NCI-H1417 (cell line): ENCODE data around the gene LRRC17.
"Not testable (repeated sequence)": the region's sequence is repeated elsewhere in the genome, so short reads cannot be mapped to it uniquely, and the experiment has no call there.

Source experiments
- DNase-seq, 3 experiments: peaks; one replicate each; lab custom pipeline; 2025; lab: John Stamatoyannopoulos, UW

LRRC17 gene

DNA sequence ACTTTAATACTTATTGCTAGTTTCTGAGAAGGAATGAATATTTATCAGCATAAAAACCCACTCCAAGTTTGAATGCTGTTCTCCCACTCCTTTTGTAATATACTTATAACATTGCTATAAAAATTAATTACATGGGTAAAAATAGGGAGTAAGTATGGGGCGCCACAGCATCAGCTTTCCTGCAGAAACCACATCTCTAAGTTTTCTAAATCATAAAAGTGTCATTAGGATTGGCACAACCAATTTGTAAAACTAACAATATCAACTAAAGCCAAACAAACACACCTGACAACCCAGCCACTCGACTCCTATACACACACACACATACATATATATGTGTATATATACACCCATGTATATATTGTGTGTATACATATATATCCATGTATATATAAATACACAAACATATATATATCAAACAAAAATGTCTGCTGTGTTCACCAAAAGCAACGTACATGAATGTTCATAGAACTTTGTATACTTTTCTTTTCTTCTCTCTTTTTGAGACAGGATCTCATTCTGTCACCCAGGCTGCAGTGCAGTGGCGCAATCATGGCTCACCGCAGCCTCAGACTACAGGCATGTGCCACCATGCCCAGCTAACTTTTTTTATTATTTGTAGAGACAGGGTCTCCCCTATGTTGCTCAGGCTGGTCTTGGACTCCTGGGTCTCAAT, 14.8 kb upstream of the LRRC17 start:
- DNase-seq, result peak in 1 of 3 experiments; percentile 39

DNA sequence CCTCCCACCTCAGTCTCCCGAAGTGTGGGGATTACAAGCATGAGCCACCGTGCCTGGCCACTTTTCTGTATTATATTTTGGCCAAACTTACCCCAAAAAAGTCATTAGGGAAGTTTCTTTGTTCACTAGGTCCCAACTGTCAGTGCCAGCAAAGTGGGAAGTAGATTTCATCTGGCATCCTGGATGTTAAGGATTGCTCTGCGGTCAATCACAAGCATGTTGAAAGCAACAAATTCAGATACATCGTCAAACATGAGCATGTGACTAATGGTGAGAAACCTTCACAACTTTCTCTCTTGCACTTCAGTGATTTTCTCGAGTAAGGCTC, 14.3 kb upstream of the LRRC17 start:
- no peak for DNase-seq

DNA sequence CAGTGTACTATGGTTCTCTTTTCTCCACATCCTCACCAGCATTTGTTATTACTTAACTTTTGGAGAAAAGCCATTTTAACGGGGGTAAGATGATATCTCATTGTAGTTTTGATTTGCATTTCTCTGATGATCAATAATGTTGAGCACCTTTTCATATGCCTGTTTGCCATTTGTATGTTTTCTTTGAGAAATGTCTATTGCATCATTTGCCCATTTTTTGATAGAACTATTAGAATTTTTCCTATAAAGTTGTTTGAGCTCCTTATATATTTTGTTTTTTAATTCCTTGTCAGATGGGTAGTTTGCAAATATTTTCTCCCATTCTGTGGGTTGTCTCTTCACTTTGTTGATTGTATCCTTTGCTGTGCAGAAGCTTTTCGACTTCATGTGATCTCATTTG, 10.7 kb upstream of the LRRC17 start:
- DNase-seq, result not testable (repeated sequence)

DNA sequence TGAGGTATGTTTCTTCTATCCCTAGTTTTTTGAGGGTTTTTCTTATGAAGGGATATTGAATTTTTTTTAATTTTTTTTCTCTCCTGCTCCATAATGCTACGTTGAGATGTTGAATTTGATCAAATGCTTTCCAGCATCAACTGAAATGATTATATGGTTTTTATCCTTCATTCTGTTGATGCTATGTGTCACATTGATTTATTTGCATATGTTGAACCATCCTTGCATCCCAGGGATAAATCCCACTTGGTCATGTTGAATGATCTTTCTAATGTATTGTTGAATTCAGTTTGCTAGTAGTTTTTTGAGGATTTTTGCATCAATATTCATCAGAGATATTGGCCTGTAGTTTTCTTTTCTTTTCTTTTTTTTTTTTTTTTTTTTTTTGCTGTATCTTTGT, 9.2 kb upstream of the LRRC17 start:
- not testable (repeated sequence) for DNase-seq

DNA sequence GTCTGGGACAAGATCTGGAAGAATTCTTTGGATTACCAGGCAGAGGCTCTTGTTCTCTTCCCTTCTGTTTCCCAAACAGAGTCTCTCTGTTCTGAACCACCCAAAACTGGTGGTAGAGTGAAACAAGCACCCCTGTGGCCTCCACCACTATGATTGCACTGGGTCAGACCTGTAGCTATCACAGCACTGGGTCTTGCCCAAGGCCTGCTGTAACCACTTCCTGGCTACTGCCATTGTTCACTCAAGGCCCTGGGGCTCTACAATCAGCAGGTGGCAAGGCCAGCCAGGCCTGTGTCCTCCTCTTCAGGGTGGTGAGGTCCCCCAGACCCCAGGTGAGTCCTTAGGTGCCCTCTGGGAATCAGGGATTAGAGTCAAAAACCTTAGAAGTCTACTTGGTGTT, 4.1 kb upstream of the LRRC17 start:
- no peak for DNase-seq

DNA sequence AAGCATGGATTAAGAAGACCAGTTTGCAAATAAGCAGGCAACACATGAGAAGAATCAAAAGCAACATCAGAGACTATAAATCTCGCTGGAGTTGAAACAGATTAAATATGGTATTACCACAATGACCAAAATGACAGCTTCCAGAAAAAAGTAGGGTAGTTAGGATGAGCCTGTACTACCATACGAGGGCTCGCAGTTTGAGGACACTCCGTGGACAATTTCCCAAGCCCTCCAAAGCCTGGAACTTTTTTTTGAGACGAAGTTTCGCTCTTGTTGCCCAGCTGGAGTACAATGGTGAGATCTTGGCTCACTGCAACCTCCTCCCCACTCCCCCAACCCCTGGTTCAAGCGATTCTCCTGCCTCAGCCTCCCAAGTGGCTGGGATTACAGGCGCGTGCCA, 1.0 kb downstream of the LRRC17 start:
- no peak for DNase-seq

DNA sequence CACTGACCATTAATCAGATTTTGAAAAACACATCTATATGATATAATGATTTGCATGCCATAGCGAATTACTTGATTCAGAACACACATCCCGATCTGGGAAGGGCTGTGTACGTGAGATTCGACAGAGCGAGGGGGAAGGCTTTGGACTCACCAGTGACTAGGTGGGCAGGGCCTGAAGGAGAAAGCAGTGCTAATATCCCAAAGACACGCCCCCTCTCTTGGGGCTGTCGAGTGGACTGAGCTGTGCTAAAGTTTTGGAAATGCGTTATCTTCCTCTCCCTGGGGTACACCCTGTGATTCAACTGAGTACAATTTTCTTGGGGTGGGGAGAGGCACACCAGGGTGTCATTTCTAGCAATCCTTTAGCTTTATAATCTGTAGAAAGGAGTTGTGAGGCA, 1.8 kb downstream of the LRRC17 start:
- DNase-seq, result no peak

DNA sequence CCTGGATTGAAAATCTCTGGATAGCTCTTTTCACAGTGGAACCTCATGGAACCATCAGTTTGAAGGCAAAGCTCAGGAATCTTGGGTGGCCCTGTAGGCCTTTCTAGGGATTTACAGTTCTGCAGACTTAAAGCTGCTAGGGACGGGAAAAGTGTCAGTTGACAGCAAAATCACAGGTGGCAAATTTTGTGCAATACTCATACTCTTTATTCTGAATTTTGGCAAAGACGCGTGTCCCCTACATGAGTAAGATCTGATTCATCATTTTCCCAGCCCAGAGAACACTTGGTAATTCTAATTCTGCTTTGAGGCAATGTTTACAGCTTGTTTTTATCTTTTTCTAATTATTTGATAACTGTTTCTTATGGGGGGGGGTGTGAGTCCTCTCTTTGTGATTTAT, 3.6 kb downstream of the LRRC17 start:
- no peak for DNase-seq

DNA sequence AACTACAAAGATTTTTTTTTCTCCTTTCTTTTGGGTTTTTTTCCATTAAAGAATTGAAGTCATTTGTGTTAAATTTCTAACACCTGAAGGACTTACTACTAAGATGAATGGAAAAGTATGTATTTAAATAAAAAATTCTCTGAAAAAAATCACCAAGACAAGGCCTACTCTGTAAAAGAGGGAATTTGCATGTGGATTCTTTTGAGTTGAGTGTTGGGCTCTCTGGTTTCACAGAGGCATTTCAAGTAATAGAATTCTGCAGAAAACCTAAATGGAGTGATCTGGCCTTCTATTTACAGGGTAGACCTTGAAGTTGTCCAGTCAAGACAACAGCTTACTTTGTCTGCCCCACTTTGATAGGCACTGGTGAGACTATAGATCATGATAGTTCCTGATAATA, 4.1 kb downstream of the LRRC17 start:
- DNase-seq, result no peak

DNA sequence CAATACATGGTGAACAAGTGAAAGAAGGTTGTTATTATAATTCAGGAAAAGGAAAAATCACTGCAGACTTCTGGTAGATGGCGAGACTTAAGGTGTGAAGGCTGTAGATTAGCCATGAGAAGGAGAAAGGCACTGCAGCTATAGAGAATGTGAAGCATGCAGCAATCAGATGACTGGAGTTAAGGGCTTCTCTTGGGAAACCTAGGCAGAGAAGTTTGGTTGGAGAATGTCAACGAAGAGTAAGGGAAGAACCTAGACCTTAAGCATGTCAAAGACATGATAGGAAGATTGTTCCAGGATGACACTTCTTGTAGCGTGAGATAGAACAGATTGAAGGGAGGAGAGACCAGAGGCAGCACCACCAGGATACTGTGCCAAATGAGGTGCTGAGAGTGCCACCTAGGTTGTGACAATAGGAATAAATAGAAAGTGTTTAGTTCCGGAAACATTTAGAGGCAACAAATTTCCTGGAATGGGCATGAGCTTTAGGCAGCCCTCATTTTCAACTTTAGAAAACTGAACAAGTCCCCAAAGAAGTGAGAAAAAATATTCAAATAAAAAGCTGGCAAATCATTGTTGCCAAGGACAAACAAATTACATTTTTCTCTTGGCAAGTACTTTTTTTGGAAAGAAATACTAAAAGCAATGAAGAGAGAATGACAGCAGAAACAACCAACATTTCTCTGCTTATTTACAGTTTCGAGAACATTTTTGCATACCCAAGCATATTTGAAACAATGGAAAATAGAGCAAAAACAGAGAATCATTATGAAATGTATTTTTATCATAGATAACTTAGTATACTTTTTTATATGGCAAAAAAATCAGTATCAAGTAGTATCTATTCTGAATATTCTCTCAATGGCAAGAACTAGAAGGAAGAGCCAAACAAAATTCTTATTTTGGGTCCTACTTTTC, 4.9 kb downstream of the LRRC17 start:
- no peak for DNase-seq

DNA sequence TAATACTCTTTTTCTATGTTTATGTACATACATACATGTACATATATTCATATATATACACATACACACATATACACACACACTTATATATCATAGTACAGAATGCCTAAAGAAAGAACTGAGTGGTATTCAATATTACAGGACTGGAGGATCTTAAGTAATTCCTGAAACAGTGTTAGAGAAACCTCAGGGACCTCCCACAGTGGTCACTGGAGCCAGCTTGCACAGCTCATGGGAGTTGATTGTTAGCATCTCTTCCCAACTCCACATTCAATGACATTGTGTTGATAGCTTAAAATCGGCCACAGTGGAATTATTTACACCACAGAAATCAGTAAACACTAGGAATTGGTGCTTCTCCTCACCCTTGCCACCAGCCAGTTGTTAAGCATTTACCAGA, 6.0 kb downstream of the LRRC17 start:
- no peak for DNase-seq

DNA sequence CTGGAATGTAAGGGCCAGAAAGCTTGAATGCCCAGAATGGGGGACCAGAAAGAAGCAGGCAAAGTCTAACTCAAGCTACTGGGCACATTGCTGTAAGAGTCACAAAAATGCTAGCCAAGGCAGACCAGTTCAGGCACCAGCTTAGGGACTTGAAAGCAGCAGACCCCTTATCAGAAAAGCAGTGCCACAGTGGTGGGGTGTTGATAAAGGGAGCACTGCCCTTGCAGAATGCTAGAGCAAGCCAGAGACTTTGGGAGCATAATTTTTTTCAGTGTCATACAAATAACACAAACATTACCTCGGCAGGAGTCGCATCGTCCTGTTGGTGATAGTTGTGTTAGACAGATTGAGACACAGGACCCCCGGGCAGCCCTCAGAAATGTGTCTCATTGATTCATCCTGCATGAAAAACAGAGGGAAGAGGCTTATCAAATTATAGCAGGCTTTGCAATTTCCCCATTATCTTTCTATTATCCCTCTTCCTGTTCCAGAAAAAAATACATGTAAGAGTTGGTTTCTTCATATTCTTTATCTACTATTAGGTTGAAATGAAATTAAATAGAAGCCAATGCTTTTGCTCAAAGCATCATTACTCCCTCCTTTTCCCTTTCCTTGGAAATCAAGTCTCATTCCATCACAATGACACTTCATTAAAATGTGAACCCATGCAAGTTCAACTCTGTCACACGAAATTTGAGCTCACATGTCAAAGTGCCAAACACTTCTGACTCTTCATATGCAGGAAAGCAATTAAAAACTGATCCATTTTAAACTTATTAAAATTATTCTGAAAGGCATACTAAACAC, 13.4 kb downstream of the LRRC17 start:
- no peak for DNase-seq

DNA sequence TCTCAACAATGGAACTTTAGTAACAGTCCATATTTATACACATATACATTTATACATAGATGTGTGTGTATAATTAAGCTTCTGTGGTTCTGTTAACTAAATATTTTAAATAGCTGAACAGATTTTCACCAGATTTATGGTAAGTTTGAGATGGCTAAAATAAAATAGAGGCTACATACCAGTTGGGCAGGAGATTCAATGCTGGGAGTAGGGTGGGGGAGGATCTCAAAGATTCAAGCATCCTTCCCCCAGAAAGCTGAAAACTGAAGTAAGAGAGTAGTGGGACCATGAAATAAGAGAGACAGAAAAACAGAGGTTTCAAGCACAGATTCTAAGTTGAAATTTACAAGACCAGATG, 14.0 kb downstream of the LRRC17 start:
- DNase-seq, result no peak

DNA sequence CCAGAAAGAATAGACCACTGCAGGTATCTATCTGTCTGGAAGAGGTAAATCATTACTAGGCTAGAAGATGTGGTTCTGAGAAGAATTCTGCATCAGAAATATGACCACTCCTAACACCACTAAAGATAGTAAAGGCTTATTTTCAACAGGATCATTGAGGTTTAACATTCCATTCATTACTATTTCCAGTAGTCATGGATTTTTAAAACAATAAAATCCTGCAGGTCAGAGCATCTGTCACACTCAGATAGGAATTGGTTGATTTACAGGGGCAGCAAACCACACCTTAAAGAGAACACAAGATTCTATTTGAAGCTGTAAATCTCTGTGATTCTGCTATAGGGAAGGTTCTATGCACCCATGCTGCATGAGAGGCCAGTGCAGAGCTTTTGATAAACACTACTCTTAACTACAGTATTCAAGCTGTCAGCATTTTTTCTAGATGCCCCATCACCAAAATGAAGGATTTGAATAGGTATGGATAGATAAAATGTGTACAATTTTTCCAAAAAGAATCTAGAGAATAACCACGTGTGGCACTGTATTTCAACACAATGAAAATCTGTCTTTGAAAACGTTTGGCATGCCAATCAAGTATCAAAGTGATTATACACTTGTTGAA, 14.6 kb downstream of the LRRC17 start:
- DNase-seq, result no peak

DNA sequence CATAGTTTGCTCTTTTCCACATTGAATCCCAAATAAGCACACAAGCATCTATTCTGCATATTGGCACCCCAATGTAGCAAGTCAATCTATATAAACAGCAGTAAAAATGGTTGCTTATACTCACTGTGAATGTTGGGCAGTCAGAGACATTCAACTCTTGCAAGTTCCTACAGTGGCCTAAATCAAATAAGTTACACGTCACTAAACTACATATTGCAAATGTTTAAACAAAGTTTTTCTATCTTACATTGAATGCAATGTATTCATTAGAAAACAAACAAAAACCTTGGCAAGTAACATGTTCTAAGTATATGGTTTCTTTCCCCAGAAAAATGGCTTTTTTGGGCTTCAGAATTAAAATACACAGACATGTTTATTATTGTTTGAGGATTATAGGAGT, 19.0 kb downstream of the LRRC17 start:
- DNase-seq, result no peak

DNA sequence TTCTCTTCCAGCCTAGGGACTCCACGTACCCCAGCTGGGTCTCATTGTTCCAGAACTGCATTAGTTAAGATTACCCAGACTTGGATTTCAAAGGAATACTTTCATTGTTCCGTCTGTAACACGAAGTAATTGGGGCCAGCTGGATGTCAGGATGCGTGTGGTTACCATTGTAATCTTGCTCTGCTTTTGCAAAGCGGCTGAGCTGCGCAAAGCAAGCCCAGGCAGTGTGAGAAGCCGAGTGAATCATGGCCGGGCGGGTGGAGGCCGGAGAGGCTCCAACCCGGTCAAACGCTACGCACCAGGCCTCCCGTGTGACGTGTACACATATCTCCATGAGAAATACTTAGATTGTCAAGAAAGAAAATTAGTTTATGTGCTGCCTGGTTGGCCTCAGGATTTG, 21.0 kb downstream of the LRRC17 start:
- DNase-seq, result no peak

DNA sequence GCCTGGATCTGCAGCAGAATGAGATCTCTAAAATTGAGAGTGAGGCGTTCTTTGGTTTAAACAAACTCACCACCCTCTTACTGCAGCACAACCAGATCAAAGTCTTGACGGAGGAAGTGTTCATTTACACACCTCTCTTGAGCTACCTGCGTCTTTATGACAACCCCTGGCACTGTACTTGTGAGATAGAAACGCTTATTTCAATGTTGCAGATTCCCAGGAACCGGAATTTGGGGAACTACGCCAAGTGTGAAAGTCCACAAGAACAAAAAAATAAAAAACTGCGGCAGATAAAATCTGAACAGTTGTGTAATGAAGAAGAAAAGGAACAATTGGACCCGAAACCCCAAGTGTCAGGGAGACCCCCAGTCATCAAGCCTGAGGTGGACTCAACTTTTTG, 21.4 kb downstream of the LRRC17 start:
- DNase-seq, result no peak

DNA sequence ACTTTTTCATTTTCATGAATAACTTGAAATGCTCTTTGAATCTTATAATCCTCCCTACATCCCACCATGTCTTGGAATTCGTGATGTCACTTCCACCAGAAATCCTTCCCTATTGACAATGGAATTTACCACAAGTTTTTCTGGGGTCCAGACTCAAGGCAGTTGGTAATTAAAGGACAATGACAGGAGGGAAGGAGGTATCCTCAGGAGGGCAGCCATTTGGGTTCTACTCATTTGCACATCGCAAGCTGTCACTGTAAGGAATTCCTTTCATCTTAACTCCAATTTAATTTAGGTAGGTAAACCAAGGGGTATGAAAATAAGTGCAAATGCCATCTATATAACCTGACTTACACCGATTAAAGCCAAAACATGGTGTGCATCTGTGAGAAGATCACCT, 21.9 kb downstream of the LRRC17 start:
- DNase-seq, result no peak

DNA sequence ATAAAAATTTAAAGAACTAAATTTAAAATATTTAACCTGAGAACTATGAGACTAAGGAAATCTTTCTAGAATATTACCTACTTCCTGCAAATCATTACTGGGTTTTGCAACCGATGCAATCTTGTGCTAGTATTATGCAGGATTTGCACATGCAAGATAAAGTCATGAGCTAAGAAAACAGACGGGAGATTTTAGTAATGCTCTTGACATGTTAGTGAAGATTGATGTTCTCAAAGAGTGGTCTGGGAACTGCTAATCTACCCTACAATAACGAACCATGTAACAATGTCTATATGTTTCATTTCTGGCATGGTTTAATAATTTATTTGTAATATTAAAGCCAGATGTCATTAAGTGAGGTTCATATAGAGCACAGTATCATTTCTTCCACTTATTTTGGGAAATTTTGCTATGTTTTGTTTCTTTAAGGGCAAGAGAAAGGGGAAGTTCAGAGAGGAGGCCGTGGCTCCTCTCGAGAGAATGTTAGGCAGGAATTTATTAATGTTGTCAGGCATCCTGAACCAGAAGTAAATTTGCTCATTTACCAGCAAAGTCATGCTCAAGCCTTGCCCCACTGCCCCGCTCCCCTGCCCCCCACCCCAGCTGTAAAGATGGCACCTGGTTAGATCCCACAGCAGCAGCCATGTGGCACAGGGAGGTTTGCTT, 22.8 kb downstream of the LRRC17 start:
- DNase-seq, result no peak

DNA sequence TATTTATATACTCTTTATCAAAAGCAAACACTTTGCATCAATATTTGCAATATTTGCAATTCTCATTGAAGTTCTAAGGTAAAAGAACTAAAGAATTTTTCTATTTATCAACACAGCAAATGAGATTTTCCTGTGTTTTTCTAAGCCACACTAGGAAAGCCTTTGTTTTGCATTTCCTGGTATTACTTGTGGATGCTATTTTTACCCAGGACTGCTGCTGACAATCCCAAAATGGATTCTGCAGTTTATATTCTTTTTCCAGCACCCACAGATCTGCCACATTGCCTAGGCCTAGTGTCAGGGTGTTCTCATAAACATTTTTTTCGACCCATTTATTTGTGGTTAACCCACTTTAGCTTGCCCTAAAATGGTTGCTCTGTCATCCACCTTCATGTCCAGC, 25.9 kb downstream of the LRRC17 start:
- DNase-seq, result no peak

DNA sequence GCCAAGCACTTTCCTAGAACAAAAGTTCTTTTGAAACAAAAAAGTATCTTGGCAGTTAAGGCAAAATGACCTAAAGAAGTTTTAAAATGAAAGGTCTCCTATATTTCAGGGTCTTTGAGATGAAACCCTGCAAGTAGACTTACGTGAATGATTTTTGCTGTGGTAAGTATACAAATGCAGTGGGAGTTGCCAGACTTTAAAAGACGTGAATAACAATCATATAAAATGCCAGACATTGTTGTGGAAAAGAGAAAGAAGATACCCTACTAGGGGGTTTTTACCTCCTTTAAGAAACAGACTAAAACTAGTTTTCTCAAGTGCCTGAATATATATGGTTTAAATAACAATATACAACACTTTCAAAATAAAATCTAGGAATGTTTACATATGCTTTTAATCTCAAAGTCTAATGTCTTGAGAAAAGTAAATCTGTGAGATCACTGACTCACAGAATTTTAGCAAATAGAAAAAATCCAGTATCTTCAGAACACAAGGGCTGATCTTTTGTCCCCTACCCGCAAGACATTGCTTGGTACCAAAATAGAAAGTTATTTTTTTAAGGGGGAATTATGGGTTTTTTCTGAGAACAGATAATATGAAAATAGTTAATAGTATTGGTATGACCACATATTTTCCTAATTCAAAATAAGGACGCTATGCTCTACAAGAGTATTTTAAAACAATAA, 29.5 kb downstream of the LRRC17 start:
- DNase-seq, result no peak
